Eye (tissue), 1 donor: ENCODE results near the gene ILRUN.
A peak's percentile ranks its signal among the peaks of the same experiment; 100 is the strongest.
"Not testable (repeated sequence)": the region's sequence is repeated elsewhere in the genome, so short reads cannot be mapped to it uniquely, and the experiment has no call there.

Source experiments
- DNase-seq: peaks from one replicate; pipeline ENCODE4 v3.0.0-alpha.2; 2015

Gene ILRUN

DNA sequence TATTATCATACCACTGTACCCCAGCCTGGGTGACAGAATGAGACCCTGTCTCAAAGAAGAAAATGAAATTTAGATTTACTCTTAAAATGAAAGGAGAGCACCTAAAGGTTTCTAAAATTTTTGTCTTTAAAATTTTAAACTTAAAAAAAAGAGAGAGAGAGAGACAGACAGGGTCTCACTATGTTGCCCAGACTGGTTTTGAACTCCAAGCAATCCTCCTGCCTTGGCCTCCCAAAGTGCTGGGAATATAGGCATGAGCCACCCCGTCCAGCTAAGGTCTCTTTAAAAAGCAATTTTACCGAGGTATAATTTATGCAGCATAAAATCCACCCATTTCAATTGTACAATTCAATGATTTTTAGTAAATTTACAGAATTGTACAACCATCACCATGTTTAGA, 33.2 kb downstream of the ILRUN start:
- no peak for DNase-seq

GRCh38 chr6:34661357-34661756, 35.2 kb downstream of the ILRUN start:
- DNase-seq, result no peak

DNA sequence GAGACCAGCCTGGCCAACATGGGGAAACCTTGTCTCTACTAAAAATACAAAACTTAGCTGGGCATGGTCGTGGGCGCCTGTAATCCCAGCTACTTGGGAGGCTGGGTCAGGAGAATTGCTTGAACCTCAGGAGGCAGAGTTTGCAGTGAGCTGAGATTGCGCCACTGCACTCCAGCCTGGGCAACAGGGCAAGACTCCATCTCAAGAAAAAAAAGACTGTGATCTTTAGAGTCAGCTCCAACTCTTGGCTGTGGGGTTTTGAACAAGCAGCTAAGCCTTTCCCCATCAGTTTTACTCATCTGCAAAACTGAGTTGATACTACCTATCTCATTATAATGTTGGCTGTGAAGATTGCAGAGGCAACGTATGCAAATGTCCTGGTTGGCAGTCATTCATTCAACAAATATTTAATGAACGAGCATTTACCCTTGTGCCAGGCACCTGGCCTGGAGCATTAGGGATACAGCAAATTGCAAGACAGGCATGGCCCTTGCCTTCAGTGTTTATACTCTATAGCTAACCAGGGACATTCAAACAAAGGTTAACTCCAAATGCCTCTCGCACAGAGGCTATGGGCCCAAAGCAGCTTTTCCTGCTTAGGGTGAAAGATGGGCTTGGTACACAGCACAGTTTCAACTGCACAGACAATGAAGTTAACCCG, 37.8 kb downstream of the ILRUN start:
- no peak for DNase-seq

DNA sequence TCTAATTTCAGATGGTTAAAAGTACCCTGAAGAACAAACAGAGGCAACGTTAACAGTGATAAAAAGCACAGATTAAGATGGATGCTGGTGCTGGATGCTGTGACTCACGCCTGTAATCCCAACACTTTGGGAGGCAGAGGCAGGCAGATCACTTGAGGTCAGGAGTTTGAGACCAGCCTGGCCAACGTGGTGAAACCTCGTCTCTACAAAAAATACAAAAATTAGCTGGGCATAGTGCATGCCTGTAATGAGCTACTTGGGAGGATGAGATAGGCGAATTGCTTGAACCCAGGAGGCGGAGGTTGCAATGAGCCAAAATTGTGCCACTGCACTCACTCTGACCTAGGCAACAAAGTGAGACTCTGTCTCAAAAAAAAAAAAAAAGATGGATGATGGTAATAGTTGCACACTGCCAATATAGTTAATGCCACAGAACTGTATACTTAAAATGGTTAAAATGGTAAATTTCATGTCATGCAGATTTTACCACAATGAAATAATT, 38.5 kb downstream of the ILRUN start:
- DNase-seq, result not testable (repeated sequence)

DNA sequence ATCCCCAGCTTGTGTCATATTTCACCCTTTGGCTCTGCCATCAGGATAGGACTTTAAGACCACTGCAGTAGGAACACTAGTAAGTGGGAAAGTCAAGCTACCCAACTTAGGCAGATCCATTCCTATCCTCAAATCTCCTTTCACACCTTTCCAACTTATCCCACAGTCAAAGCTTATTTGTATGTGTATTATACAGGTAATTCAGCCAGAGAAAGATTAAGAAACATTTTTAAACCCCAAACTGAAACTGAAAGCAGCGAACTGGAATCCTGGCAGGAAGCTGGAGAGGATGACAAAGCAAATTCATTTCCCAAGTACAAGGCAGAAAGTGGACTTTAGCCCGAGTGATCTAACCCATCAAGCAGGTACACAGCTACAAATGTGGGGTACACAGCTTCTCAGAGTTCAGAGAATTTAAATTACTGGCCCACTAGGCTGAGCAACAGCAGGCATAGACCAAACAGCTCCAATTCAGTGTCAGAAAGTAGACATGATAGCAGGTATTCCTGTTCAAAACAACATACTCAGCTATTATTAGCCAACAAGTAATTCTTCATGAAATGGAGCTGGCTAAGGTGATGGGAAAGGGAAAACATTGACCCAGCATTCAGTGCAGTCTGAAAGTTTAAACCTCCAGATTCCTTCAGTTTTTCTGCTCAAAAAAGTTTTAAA, 39.1 kb downstream of the ILRUN start:
- peak; percentile 57 for DNase-seq

DNA sequence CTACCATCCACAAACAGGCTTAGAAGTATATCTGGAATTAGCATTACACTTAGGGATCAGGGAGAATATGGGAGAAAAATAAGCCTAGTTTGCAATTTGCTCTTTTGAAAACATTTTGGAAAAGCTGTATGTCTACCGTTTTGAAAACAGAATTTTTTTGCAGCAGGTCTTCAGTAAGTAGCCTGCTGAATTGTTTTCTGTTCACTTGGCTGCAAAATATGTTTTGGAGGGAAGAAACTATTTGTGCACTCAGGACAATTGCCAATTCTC, 39.6 kb downstream of the ILRUN start:
- no peak for DNase-seq

DNA sequence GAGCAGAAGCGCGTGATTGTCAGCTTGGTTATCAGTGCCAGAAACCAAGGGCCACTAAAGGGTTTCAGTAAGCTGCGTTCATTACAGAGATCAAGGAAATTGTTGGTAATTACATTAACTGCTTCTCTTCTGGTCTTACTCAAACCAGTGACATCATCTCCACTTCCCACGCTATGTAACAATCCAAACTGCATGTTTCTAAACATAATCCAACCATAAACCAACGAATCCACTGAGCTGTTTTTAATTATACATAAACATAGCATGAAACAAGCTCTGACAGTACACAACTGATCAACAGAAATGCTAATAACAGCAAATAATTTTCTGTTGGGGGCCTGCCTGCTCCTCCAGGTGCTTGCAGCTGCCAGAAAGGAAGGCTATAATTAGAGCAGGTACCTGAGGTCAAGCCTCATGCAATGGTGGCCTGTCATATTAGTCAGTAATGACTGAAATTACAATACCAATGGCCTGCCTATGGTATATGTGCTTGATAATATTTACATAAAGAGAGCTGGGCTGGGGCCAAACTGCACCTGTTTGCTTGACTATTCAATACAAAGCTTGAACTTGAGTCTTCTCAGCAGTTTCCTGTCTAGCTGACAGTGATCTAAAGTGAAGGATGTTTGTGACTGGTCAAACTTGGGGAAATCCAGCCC, 40.1 kb downstream of the ILRUN start:
- peak; percentile 39 for DNase-seq

DNA sequence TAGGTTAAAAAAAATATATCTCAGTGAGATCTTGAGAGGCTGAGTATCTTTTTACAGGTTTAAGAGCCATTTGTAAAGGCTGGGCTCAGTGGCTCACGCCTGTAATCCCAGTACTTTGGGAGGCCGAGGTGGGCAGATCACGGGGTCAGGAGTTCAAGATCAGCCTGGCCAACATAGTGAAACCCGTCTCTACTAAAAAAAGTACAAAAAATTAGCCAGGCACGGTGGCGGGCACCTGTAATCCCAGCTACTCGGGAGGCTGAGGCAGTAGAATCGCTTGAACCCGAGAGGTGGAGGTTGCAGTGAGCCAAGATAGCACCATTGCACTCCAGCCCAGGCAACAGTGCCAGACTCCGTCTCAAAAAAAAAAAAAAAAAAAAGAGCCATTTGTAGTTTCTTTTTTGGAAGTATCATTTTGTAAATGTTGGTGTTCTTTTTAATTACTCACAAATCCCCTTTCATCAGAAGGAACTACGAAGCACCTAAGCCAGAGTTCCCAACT, 40.6 kb downstream of the ILRUN start:
- DNase-seq, result not testable (repeated sequence)

- no peak for DNase-seq
Measured at GRCh38 chr6:34654061-34654710, 42.4 kb downstream of the ILRUN start.

DNA sequence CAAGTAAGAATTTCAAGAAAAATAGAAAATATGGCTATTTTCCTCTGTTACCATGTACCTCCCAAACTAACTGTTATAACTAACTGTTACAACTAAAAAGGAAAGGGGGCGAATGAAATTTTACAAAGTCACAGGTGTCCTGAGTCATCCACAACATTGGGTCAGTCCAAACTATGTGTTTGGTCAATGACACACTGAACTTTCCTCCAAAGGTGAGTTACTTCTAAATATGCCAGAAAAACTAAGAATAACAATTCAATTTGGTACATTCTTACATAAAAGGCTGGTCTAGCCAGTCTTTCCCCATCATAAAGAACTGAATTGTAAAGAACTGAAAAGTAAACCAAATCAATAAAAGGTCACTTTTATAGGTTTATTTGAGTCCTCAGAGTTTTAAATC, 44.3 kb downstream of the ILRUN start:
- no peak for DNase-seq

DNA sequence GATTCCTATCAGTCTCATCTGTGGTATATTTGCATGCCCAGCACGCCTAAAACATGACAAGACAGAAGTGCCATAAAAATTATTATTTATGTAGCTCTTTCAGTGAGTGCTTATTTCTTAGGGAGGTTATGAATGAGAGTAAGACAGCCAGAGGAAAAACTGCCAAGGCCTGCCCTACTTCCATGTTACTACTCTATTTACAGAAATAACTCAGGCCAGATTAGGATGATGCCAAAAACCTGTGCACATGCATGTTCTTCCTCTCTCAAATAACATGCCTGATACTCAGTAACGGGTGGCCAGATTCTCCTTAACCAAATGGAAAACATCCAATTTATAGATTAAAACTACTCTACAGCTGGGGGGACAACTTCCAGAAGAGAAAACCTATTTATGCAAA, 45.7 kb downstream of the ILRUN start:
- DNase-seq, result no peak

DNA sequence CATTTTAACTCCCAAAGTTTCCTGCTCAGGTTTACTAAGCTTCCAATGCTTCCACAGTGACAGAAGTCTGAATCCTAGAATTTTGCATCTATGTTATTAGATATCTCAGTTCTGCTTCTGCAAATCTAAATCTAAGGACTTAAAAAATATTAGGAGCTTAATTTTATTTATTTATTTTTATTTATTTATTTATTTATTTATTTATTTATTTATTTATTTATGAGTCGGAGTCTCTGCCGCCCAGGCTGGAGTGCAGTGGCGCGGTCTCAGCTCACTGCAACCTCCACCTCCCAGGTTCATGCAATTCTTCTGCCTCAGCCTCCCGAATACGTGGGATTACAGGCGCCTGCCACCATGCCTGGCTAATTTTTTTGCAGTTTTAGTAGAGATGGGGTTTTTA, 46.3 kb downstream of the ILRUN start:
- DNase-seq, result not testable (repeated sequence)

DNA sequence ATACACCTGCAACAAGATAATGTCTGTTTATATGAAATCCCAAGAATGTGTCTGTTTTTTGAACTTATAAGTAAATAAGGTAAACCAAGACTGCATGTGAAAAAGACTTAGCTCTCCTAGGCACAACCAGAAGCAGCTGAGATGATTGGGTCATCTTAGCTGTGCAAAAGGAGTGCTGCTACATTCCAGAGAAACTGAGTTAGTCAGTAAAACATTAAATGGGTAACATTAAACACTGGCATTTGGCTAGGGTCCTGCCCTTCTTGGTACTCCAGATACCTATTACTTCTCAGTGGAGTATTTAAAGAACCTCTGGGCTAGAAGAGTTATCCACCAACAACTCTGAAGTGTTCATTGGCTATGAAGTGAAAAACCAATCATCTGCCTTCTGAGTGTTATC, 47.8 kb downstream of the ILRUN start:
- DNase-seq, result no peak
